Left cardiac atrium (tissue), 4 donors: ENCODE measurements around the gene IRF2BPL. TPM values are rescaled to one million over a fixed set of nuclear protein-coding genes. Genes with fewer than 3 reads are reported as not detected.
A peak's percentile ranks its signal among the peaks of the same experiment; 100 is the strongest.

ENCODE experiments used
- ATAC-seq, 2 donors: fragments of 200-7000 bp; cut with Tn5 transposase; one replicate each; pipeline ENCODE4 v1.9.1; 2020; ENCODE audit warnings: mild to moderate bottlenecking in 2 of 2, moderate library complexity in 2 of 2
- DNase-seq: peaks from one replicate; pipeline ENCODE4 v3.0.0-alpha.2; 2020
- intact Hi-C, 2 donors: fragments of 100-400 bp; cut with DNase I; formaldehyde crosslinking; loops; one replicate each; pipeline versions ENCODE4 v1.14.1 to v1.15.1; 2022 to 2023
- total RNA-seq, 2 donors: library from RNA; stranded (reverse); fragmentation: NEBNext Ultra II Directional; extraction: Animal tissue kit (Norgen Biotek cat#: 25700); gene quantifications; one replicate each; pipeline ENCODE4 v1.2.1, GENCODE V29; 2021
- donor health status: DM: no; HTN: yes; CAD: no.
- donor health status: DM: no; HTN: yes; CAD: no; lungs with severe emphysema.
- donor health status: DM: yes; HTN: yes; CAD: no.
- donor health status: Dilated cardiomyopathy.

IRF2BPL gene
- total RNA-seq, 2 donors from 2014 or later = 41.4 to 47.5 TPM

GRCh38 chr14:77003960-77004710 is 24.4 kb downstream of the IRF2BPL start:
- intact Hi-C loops = no loop called here
- ATAC-seq = peak in 1 of 2 donors; percentile 68
- DNase-seq = no peak

DNA sequence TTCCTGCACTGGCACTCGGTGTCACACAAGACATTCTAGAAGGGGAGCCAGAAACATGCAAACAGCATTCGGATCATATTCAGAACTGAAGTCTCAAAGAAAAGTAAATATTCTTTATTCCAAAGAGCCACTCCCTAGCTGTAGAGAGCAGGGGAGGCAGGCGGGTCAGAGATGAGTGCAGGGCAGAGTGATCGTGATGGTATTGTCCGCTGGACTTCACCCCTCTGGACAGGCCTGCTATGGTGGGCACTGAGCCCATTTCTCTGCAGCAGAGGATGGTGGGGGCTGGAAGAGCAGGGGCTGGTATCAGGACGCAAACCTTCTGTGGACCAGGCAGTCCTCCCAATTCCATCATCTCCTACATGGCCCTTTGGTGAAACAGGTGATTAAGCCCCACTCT is 25.6 kb downstream of the IRF2BPL start:
- ATAC-seq (no peak), DNase-seq (no peak)
- intact Hi-C loops = no loop called here

DNA sequence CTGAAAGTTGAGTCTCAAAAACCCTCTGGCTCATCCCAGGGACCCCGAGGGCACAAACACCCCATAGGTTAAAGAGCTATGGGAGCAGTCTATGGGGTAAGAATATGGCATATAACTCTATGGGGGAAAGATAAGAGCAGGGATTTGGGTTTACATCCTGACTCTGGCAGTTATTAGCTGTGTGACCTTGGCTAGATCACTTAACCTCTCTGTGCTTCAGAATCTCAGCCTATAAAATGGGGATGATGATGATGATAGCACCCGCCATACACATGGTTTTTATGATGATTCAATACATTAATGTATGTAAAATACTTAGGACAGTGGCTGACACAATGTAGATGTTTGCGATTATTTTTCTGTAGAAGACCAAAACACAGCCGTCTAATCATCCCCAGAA is 26.2 kb downstream of the IRF2BPL start:
- intact Hi-C loops = no loop called here
- DNase-seq (no peak), ATAC-seq (no peak)

- ATAC-seq (peak; percentile 65 to 84), DNase-seq (peak; percentile 48)
- intact Hi-C loops = no loop called here
Observed at GRCh38 chr14:77000340-77001270, 27.9 kb downstream of the IRF2BPL start.

GRCh38 chr14:76998910-76999309 is 29.6 kb downstream of the IRF2BPL start:
- intact Hi-C loops = no loop called here
- ATAC-seq = no peak

GRCh38 chr14:76997257-76997970 is 31.1 kb downstream of the IRF2BPL start:
- intact Hi-C loops = no loop called here
- no peak for ATAC-seq
- DNase-seq = no peak

More at GRCh38 chr14:76998910-76999309, 29.6 kb downstream of the IRF2BPL start:
- no peak for DNase-seq

GRCh38 chr14:76996563-76997146 is 31.9 kb downstream of the IRF2BPL start:
- ATAC-seq = no peak
- no peak for DNase-seq
- intact Hi-C loops = no loop called here

DNA sequence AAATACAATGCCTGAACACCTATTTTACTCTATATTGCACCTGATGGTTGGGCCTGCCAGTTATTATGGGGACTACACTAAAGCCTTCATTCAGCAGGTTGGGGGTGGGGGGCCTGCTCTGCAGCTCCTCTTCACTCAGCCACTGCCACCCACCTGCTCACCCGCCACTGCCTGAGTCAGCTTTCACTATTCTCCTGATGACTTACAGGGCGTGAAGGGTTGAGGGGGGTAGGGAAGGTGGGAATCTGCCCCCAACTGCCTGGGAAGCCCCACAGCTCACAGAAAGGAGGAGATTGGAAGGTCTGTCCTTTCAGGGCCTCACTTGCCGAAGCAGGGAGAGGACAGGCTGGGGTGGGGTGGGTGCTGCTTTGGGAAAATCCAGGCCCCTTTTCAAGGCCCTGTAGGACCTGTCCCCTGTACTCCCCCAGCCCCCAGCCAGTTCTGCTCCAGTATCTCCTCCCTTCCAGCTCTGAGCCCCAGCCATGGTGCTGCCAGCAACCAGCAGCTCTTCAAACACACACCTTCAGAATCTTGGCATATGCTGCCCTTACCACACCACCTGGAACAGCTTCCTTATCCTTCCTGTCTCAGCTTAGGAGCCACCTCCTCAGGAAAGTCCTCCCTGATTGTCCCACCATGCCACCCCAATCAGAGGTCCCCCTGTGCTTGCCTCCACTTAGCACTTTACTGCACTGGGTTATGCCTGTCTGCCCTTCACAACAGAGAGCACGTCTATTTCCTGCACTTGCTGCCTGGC is 33.1 kb downstream of the IRF2BPL start:
- DNase-seq (no peak), ATAC-seq (no peak)
- intact Hi-C loops = no loop called here

DNA sequence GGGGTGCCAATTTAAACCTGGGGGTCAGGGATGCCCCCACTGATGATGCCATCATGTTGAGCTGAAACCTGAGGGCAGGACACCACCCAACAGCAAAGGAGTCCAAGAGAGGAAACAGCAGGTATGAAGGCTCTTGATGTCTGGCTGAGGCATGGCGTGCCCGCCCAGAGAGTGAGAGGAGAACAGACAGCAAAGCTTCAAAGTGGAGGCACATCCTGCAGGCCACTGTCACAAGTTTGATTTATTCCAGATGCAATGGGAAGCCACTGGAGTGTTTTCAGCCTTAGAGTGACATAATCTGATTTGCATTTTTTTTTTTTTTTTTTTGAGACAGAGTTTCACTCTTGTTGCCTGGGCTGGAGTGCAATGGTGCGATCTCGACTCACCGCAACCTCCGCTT is 34.8 kb downstream of the IRF2BPL start:
- ATAC-seq = no peak
- DNase-seq = no peak
- intact Hi-C loops = no loop called here

- intact Hi-C loops = no loop called here
- ATAC-seq (no peak), DNase-seq (no peak)
Observed at GRCh38 chr14:76990084-76990483, 38.4 kb downstream of the IRF2BPL start.

DNA sequence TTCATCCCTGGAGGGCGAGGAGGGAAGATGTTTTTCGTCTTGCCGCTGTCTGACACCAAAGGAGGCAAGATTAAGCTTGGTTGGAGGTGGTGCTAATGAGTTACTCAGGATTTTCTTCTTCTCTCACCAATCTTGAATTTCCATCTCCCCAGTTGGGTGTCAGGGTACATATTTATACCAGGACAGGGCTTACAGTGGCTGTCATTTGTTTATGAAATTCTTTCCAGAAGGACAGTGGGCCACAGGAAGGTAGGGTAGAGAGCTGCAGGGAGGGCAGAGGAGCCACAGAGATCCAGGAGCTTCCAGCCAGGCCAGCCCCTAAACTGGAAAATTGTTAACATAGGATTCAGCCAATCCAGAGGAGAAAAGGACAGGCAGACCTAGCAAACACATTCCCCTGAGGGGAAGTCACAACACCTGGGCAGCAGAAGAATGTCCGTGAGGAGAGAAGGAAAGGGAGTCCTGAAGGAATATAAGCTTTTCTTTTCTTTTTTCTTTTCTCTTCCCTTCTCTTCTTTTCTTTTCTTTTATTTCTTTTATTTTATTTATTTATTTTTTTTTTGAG is 40.5 kb downstream of the IRF2BPL start:
- ATAC-seq (no peak), DNase-seq (no peak)
- intact Hi-C loops = no loop called here

DNA sequence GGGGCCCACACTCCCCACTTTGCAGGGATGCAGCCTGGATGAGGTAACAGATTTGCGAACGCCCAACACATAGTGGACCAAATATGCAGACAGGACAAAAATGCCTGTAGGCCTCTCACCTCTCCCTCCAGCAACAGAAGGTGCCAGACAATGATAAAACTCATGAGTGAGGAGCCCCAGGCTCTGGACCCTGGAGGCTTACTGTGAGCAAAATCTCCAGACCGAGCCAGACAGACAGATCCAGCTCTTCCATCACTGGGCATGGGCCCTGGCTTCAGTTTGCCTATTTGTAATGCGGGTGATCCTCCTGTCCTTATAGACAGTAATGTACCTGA is 42.3 kb downstream of the IRF2BPL start:
- ATAC-seq (no peak), DNase-seq (no peak)
- intact Hi-C loops = no loop called here

DNA sequence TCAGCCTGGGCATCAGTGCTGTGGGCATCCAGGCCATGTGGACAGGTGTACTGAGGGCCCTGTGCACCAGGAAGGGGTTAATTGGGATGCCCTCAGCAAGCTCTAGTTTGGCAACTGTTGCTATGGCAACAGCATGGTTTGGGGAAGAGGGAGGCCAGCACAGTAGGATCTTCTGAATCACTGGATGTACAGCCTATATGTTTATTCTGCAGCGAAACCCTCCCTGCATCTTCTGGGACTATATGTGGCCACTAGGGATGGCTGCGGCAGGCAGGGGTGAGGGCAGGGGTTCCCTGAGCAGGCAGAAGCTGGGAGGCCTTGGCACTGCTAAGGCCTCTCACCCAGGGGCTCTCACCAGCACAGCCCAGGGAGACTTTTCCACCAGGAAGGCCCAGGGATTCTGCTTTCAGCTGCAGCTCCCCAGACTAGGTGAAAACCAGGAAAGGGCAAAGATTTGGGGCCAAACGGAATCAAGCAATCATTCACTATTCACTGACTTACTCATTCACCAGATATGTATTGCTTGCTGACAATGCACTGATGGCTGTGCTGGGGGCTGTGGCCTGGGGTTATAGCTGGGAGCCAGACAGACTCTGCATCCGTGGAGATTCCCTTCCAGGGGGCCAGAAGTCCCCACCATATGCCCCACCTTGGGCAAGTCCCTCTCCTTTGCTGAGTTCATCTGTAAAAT is 42.8 kb downstream of the IRF2BPL start:
- no peak for ATAC-seq
- DNase-seq = no peak
- intact Hi-C loops = no loop called here

- ATAC-seq (peak; percentile 16 to 43), DNase-seq (no peak)
- intact Hi-C loops = no loop called here
Observed at GRCh38 chr14:76984787-76985375, 43.6 kb downstream of the IRF2BPL start.

DNA sequence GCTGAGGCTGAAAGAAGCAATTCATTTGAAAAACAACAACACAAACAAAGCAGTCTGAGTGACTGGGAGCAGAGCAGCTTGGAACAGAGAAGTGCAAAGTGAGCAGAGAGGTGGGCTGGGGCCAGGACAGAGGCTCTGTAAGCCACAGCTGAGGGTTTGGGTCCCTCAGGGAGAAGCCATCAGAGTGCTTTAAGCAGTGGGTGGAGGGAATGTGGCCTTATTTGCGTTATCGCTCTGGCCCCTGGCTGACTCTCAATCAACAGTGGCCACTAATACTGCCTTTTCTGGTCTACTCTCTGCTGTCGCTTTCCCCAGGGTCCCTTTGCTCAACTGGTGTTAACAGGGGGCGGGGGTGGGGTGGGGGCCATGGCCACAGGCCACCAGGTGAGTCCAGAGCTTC is 44.2 kb downstream of the IRF2BPL start:
- intact Hi-C loops = no loop called here
- DNase-seq (no peak), ATAC-seq (peak; percentile 45 to 60)

GRCh38 chr14:76981670-76982069 is 46.8 kb downstream of the IRF2BPL start:
- no peak for ATAC-seq
- no peak for DNase-seq
- intact Hi-C loops = no loop called here
